HG02973 (cell line): Measurements from ENCODE around the gene JMY.
"Not testable (repeated sequence)": the region's sequence is repeated elsewhere in the genome, so short reads cannot be mapped to it uniquely, and the experiment has no call there.

ENCODE experiments used
- ATAC-seq: cut with Tn5 transposase; IDR thresholded peaks from one replicate; pipeline ENCODE4 v1.9.1; 2021; ENCODE audit warnings: moderate library complexity; ENCODE audit not compliant: unreplicated experiment

Gene JMY

GRCh38 chr5:79236362-79236969, 535 bp downstream of the JMY start:
- peak; percentile 15 for ATAC-seq

GRCh38 chr5:79236970-79237739, 1.2 kb downstream of the JMY start:
- ATAC-seq, result peak; percentile 3

- ATAC-seq, result no peak
These were observed 2.0 kb downstream of the JMY start for GRCh38 chr5:79237740-79238560.

- ATAC-seq, result no peak
These were observed 4.6 kb downstream of the JMY start for GRCh38 chr5:79240561-79240960.

- ATAC-seq, result no peak
These were observed 5.6 kb downstream of the JMY start for GRCh38 chr5:79241535-79241979.

- ATAC-seq, result no peak
These were observed 6.5 kb downstream of the JMY start for GRCh38 chr5:79242242-79243039.

- ATAC-seq, result no peak
These were observed 7.3 kb downstream of the JMY start for GRCh38 chr5:79243224-79243623.

GRCh38 chr5:79254067-79254466, 18.1 kb downstream of the JMY start:
- not testable (repeated sequence) for ATAC-seq

GRCh38 chr5:79255786-79256557, 20.0 kb downstream of the JMY start:
- ATAC-seq, result no peak

GRCh38 chr5:79256563-79256962, 20.6 kb downstream of the JMY start:
- ATAC-seq, result no peak

- no peak for ATAC-seq
These were observed 21.4 kb downstream of the JMY start for GRCh38 chr5:79257314-79257713.

GRCh38 chr5:79258801-79259200, 22.9 kb downstream of the JMY start:
- ATAC-seq, result no peak

- no peak for ATAC-seq
These were observed 23.5 kb downstream of the JMY start for GRCh38 chr5:79259383-79259782.

- no peak for ATAC-seq
These were observed 23.9 kb downstream of the JMY start for GRCh38 chr5:79259810-79260209.

- ATAC-seq, result no peak
These were observed 26.0 kb downstream of the JMY start for GRCh38 chr5:79261897-79262296.

GRCh38 chr5:79263290-79263689, 27.4 kb downstream of the JMY start:
- ATAC-seq, result no peak

GRCh38 chr5:79267180-79267579, 31.2 kb downstream of the JMY start:
- no peak for ATAC-seq

- ATAC-seq, result no peak
These were observed 33.8 kb downstream of the JMY start for GRCh38 chr5:79269733-79270166.

- no peak for ATAC-seq
These were observed 37.4 kb downstream of the JMY start for GRCh38 chr5:79273341-79273740.

- ATAC-seq, result no peak
These were observed 48.9 kb downstream of the JMY start for GRCh38 chr5:79284846-79285245.
